GM12891 (cell line): ENCODE data around the gene BPIFA1.

Experiments used
- DNase-seq: peaks from one replicate; pipeline ENCODE4 v3.0.0; 2011; ENCODE audit warnings: low spot score; ENCODE audit not compliant: insufficient read length
- FAIRE-seq: peaks from 2 replicates; lab custom pipeline; 2011; peaks lifted over from hg19 to GRCh38; lab: Jason Lieb, UNC
- PAX5 ChIP-seq: IDR thresholded peaks from 2 replicates; pipeline ENCODE4 v1.6.1; 2011; ENCODE audit warnings: low read length, moderate library complexity, mild to moderate bottlenecking; ENCODE audit not compliant: insufficient read depth, severe bottlenecking
- POLR2A ChIP-seq: IDR thresholded peaks from 2 replicates; pipeline ENCODE4 v1.6.1; 2011; ENCODE audit warnings: low read depth, low read length, control low read depth
- POLR2AphosphoS5 ChIP-seq: IDR thresholded peaks from 2 replicates; pipeline ENCODE4 v1.6.1; 2011; ENCODE audit warnings: low read depth, low read length, control low read depth
- POU2F2 ChIP-seq: IDR thresholded peaks from 2 replicates; pipeline ENCODE4 v1.6.1; 2011; ENCODE audit warnings: low read depth, mild to moderate bottlenecking, control low read depth, low read length, moderate library complexity
- SPI1 ChIP-seq: IDR thresholded peaks from 2 replicates; pipeline ENCODE4 v1.6.1; 2011; ENCODE audit warnings: low read depth, low read length, control low read depth
- TAF1 ChIP-seq: IDR thresholded peaks from 2 replicates; pipeline ENCODE4 v1.6.1; 2011; ENCODE audit warnings: low read depth, low read length, control low read depth

The BPIFA1 gene

GRCh38 chr20:33237989-33238388, 2.2 kb downstream of the BPIFA1 start:
- DNase-seq, result no peak
- TF ChIP-seq PAX5 (no peak), POLR2A (no peak)
- no peak for FAIRE-seq

GRCh38 chr20:33239418-33239817, 3.6 kb downstream of the BPIFA1 start:
- no peak for FAIRE-seq
- no peak for DNase-seq
- TF ChIP-seq POLR2AphosphoS5, result no peak
- TF ChIP-seq PAX5, result no peak
- TF ChIP-seq SPI1, result no peak
- no peak for TF ChIP-seq POU2F2
- TF ChIP-seq POLR2A, result no peak
- no peak for TF ChIP-seq TAF1

GRCh38 chr20:33239979-33240736, 4.4 kb downstream of the BPIFA1 start:
- TF ChIP-seq POLR2A (no peak), TAF1 (no peak), POU2F2 (no peak), SPI1 (no peak), POLR2AphosphoS5 (no peak), PAX5 (no peak)
- FAIRE-seq (no peak), DNase-seq (no peak)

- TF ChIP-seq PAX5 (no peak), POLR2A (no peak), POU2F2 (no peak), POLR2AphosphoS5 (no peak), TAF1 (no peak), SPI1 (no peak)
- FAIRE-seq (no peak), DNase-seq (no peak)
Measured at GRCh38 chr20:33240923-33241322, 5.1 kb downstream of the BPIFA1 start.

GRCh38 chr20:33242319-33243100, 6.7 kb downstream of the BPIFA1 start:
- DNase-seq (no peak), FAIRE-seq (no peak)
- TF ChIP-seq TAF1 (no peak), PAX5 (no peak), POU2F2 (no peak), POLR2AphosphoS5 (no peak), SPI1 (no peak), POLR2A (no peak)

DNA sequence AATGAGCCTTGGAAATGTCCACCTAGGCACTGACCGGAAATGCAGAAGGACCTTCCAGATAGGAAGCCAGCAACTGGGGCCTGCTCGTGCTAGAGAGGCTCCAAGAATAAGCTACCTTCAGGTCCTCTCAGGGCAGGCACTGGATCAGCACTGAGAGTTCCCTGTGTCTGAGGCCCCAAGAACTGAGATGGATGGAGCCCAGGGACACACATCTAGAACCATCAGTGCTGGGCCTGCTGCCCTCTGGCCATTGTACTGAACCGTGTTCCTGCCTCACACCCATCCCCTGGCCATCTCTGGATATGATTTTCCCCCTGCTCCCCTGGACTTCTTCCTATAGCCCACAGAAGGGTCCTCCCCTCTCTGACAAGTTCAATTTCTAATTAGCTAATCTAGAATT, 10.3 kb downstream of the BPIFA1 start:
- no peak for FAIRE-seq
- TF ChIP-seq POU2F2 (no peak), PAX5 (no peak), TAF1 (no peak), SPI1 (no peak), POLR2A (no peak), POLR2AphosphoS5 (no peak)
- DNase-seq, result no peak

GRCh38 chr20:33249456-33249855, 13.7 kb downstream of the BPIFA1 start:
- no peak for FAIRE-seq
- DNase-seq, result no peak
- no peak for TF ChIP-seq POLR2A
- TF ChIP-seq TAF1, result no peak
- TF ChIP-seq SPI1, result no peak
- TF ChIP-seq POLR2AphosphoS5, result no peak
- no peak for TF ChIP-seq PAX5
- no peak for TF ChIP-seq POU2F2

DNA sequence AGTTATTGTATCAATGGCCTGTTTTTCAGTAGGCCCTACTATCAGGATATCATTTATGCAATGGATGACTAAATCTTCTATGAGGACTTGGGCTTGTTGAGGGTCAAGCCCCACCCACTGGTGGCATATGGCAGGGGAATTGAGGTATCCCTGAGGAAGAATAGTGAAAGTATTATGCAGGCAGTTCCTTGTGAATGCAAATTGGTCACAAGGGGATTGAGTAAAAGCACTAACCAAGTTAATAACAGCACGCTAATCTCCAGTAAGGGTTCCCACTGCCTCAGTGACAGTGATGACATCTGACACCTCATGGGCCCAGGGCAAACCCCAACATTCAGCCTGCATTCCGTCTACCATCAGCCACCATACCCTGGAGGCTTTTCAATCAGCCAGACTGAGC, 14.9 kb downstream of the BPIFA1 start:
- FAIRE-seq (no peak), DNase-seq (no peak)
- TF ChIP-seq SPI1, result no peak
- TF ChIP-seq POU2F2, result no peak
- no peak for TF ChIP-seq PAX5
- no peak for TF ChIP-seq POLR2A
- no peak for TF ChIP-seq TAF1
- no peak for TF ChIP-seq POLR2AphosphoS5

GRCh38 chr20:33251496-33251895, 15.7 kb downstream of the BPIFA1 start:
- no peak for TF ChIP-seq PAX5
- no peak for TF ChIP-seq POLR2A
- TF ChIP-seq TAF1, result no peak
- no peak for TF ChIP-seq SPI1
- no peak for TF ChIP-seq POLR2AphosphoS5
- TF ChIP-seq POU2F2, result no peak
- DNase-seq, result no peak
- no peak for FAIRE-seq

DNA sequence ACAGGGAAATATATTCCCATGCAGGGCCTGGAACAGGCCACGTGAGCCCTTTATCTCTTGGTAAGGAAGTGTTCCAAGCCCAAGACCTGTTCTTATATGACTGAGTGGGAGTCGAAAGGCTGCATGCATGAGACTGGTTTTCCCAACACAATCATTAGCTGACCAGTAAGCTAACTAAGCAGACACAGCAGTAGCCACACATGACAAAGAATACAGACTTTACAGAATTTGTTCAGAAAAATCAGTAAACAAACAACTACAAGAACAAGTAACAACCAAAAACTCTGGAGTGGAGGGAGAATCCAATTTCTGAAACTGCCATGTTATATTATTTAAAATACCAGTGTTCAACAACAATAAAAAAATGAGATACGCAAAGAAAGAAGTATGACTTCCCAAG, 16.7 kb downstream of the BPIFA1 start:
- DNase-seq, result no peak
- no peak for TF ChIP-seq SPI1
- TF ChIP-seq POLR2AphosphoS5, result no peak
- no peak for TF ChIP-seq POLR2A
- no peak for TF ChIP-seq POU2F2
- no peak for TF ChIP-seq PAX5
- no peak for TF ChIP-seq TAF1

DNA sequence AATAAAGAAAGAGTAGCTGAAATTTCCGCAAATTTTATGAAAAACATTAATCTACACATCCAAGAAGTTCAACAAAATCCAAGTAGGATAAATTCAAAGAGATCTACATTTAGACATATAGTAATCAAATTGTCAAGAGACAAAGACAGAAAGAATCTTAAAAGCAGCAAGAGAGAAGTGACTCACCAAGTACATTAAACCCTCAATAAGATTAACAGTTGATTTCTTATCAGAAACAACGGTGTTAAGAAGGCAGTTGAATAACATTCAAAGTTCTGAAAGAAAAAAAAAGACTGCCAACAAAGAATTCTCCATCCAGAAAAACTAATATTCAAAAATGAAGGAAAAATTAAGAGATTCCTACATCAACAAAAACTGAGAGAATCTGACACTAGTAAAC, 19.2 kb downstream of the BPIFA1 start:
- FAIRE-seq (no peak), DNase-seq (no peak)
- TF ChIP-seq POLR2AphosphoS5 (no peak), SPI1 (no peak), POU2F2 (no peak), PAX5 (no peak), POLR2A (no peak), TAF1 (no peak)

More for the DNA sequence above, 16.7 kb downstream of the BPIFA1 start:
- no peak for FAIRE-seq
